Colon (tissue), 2 donors: Measurements from ENCODE around the gene BPHL.
"Not testable (repeated sequence)": the region's sequence is repeated elsewhere in the genome, so short reads cannot be mapped to it uniquely, and the experiment has no call there.

Source experiments
- FAIRE-seq: peaks from 2 replicates; lab custom pipeline; 2012; peaks lifted over from hg19 to GRCh38; lab: Jason Lieb, UNC
- donor health status: control.
- donor health status: control.

BPHL gene

DNA sequence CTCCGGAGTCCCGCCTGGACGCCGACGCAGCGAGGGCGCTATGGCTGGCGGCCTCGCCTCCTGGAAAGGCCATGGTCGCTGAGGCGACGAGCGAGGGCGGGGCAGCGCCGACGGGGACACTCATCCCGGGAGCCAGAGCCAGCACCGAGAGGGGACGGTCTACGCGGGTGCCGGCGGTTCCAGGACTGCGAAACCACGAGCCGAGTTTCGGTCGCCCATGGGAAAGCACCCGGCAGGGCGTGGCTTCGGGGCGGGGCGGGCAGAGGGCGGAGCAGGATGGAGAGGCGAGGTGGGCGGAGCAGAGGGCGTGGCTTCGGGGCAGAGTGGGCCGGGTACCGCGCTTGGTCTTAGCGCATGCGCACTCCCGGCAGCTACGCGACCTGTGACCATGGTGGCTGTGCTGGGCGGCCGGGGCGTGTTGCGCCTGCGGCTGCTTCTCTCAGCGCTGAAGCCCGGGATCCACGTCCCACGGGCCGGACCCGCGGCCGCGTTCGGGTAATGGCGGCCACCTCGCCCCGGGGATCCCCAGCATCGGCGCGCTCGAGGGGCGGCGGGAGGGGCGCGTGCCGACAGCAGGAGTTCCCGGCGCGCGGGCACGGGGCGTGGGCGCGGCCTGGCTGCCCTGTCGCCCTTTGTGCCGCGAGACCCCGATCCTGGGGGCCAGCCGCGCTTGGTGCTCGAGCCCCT is at the start of gene BPHL:
Gene BPHL (plus strand): TSS at position 359 of the 687 bp plus-strand sequence. CDS start 30 bp downstream, at position 389.
- no peak for FAIRE-seq

DNA sequence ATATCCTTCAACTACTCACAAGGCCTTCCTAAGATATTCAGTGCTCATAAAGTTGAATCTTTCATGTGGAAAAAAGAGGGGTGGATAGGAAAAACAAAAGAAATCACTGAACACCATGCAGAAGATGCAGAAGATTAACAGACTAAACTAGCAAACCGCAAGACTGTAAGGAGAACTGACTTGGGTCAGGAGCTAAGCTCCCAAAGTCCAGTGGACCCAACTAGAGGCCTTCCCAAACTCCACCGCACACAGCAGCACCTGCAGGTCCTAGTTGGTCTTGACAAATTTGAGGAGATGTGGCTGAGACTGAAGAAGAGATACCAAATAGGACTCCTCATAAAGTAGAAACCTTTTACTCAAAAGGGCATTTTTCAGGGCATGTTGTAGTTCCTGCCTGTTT is 46.9 kb upstream of the BPHL start:
- FAIRE-seq: no peak

DNA sequence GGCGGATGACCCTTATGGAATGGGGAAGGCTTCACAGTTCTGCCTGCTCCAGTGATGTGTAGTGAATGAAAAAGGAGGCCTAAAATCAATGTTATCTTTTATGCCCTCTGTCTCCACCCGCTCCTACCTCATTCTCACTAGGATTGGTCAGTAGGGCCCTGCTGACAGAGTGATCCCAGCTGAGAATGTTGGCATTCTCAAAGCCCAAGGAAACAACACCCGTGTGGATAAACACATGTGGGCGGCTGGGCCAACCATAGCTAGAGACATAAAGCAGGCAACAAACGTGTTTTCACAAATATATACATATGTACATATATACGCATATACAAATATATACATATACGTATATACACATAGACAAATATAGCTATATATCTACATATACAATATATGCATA is 45.7 kb upstream of the BPHL start:
- FAIRE-seq: no peak

DNA sequence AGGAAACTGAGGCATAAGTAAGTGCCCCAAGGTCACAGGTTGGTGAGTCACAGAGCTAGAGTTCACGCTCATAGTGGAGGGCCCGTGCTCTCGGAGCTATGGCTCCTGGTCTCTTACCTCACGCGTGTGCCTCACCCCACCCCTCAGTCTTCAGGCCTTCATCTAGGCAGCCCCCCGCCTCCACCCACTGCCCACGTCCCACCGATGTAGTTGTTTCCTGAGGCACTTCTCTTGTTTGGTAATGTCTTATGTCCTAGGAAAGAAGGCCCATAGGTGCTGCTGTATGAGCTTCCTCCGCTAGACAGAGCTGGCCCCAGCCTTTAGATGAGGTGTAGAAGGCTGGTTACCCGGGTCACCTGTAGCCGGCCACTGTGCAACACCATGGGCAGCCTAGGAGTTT is 45.1 kb upstream of the BPHL start:
- FAIRE-seq: no peak

DNA sequence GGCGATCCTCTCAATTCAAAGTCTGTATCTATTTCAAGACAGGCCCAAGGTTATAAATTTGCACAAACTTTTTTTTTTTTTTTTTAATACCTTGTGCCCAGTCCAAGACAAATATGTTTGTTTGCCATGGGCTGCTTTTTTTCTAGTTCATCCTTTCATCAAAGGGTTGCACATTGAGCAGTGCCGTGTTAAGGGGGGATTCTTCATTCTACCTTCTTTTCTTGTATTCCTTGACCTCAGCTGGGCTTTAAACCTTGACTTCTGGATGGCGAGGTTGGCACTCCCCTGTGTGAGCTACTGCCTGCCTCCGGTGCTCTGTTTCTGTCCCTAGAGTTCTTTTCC is 42.8 kb upstream of the BPHL start:
- FAIRE-seq: no peak

DNA sequence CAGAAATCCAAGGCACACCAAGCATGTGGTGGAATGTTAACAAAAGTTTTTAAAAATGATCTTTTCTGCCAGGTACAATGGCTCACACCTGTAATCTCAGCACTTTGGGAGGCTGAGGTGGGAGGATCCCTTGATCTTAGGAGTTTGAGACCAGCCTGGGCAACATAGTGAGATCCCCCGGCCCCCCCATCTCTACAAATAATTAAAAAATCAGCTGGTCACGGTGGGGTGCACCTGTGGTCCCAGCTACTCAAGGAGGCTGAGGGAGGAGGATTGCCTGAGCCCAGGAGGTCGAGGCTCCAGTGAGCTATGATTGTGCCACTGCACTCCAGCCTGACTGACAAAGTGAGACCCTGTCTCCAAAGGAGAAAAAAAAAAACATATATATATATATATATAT is 42.2 kb upstream of the BPHL start:
- FAIRE-seq: no peak

DNA sequence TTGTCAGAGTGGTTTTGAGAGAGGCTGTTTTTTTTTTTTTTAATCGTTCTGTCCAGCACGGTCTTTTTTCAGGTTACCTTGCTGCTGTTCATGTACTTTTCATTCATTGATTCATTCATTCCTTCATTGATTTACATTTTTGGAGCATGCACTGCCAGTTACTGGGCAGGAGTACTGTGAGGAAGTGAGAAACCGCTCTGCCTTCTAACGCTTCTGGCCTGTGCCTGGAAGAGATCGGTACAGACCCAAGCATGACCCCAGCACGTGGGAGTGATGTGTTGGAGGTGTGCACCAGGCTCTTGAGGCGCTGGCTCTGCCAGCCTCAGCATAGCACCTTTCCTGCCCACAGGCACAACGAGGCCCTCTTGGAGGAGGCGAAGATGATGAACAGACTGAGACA is 41.1 kb upstream of the BPHL start:
- no peak for FAIRE-seq

DNA sequence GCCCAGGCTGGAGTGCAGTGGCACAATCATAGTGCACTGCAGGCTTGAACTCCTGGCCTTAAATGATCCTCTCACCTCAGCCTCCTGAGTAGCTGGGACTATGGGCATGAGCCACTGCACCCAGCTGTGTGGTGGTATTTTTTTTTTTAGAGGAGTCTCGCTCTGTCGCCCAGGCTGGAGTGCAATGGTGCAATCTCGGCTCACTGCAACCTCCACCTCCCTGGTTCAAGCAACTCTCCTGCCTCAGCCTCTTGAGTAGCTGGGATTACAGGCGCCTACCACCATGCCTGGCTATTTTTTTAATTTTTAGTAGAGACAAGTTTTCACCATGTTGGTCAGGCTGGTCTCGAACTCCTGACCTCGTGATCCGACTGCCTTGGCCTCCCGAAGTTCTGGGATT is 39.6 kb upstream of the BPHL start:
- not testable (repeated sequence) for FAIRE-seq

DNA sequence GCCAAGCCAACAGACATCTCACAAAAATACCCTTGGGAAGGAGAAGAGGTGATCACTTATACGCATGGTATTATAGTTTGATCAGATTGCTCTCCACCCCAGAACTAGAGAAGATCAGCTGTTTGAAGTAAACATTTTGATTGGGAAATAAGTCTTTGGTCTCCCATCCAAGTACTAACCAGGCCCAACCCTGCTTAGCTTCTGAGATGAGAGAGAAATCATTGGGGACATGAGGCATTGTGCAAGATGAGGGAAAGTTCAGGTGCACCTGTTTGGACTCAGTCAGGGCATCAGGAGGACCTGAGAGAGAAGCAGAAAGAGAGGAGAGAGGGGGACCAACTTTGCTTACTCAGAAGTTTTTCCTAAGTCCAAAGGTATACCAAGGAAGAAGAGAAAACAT is 38.8 kb upstream of the BPHL start:
- FAIRE-seq: no peak

DNA sequence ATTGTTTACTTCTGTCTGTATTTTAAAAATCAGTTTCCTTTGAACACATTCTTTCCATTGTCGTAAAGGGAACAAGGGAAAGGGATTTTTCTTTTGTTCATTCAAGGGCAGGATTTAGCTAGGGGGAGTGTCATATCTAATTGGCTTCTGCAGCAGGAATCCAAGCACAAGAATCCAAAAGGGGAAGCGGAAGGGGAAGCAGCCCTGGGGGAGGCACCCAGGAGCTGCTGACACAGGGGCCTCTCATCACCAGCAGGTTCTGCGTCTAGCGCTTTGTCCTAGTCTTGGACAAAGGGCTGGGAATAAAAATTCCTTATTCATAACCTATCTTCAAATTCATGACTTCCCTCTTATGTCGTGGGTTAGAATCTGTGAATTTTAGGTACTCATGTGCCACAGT is 36.6 kb upstream of the BPHL start:
- FAIRE-seq: no peak

DNA sequence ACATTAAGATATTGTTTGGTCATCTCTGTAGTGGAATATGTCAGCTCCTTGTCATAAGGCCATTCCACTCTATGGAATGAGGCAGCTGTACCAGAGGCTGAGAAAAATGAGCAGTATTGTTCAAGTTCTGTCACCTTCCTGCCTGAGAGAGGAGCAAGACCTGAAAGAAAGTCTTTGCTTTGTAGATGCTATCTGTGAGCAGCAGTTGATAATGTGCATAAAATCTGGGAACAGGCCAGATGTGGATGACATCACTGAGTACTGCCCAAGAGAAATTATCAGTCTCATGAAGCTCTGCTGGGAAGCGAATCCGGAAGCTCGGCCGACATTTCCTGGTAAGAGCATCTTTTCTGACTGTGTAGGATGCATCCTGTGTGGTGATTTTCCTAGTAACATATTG is 33.4 kb upstream of the BPHL start:
- no peak for FAIRE-seq

DNA sequence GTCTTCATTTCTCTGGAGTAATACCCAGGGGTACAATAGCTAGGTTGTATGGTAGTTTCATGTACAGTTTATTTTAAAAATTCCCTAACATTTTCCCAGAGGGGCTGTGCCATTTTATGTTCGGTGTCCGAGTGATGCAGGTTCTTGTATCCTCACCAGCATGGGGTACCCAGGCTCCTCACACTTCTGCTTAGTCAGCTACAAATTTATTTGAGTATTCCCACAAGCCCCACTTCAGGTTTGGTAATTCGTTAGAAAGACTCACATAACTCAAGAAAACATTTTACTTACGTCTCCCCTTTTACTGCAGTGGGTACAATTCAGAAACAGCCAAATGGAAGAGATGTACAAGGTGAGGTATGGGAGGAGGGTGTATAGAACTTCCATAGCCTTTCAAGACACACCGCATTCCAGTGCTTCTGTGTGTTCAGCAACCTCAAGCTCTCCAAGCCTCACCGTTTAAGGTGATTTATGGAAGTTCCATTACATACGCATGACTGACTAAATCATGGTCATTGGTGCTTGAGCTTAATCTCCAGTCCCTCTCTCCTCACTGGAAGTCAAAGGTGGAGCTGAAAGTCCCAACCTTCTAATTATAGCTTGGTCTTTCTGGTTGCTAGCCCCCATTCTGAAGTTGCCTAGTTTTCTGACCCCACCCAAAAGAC is 32.1 kb upstream of the BPHL start:
- no peak for FAIRE-seq

DNA sequence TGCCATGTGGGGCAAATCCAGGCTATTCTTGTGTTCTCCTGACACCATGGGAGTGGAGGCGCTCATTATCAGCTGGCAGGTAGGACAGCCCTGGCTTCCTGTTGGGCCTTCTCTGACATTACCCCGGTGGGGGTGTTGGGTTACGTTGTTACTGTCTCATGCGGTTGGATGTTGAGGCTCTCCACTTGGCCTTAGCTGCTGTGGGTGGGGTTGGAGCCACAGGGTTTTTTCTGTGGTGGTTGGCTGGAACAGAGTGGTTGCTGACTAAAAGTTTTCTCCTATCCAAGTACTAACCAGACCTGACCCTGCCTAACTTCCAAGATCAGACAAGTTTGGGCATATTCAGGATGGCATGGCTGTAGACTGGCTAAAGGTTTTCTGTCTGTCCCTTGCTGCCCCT is 30.1 kb upstream of the BPHL start:
- FAIRE-seq: no peak

DNA sequence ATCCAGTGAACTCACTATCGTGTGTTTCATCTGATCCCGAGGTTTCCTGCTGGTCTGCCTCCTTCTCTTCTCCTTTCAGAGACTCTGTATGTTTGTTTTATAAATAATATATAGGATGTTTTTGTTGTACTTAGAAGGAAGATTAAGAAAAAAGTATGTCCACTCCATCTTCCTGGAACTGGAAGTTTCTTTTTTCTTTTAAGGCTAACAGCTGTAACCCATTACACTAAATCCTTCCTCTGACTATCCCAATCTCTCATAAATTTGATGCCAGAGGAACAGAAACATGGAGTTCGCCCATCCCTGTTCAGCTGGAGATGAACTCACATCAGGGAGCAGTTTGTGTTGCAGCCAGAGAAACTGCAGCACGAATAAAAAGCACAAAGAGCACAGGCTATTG is 29.5 kb upstream of the BPHL start:
- FAIRE-seq: no peak

DNA sequence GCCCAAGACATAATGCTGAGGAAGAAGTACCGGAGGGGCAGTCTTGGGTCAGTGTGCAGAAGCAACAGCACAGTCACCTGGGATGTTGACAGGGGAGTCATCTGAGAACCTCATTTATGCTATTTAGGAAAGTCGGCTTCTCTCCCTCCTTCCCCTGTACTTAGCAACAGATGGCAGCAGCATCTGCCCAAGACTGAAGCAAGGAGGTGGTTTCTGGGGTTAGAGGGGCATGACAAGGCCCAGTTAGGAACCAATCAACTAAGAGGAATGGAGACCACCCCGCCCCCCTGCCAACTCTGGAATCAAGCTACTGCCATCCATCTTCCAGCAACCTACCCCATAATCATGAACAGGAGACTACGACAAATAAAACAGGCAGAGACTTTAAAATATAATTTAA is 28.5 kb upstream of the BPHL start:
- no peak for FAIRE-seq

DNA sequence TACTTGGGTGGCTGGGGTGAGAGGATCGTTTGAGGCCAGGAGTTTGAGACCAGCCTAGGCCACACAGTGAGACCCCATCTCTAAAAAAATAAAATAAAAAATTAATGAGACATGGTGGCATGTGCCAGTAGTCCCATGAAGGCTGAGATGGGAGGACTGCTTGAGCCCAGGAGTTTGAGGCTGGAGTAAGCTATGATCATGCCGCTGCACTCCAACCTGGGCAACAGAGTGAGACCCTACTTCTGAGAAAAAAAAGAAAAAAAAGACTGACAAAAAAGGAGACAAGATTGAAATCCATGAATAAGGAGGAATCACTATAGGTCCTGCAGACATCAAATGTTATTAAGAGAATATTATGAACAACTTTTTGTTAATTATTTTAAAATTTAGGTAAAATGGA is 23.7 kb upstream of the BPHL start:
- no peak for FAIRE-seq

DNA sequence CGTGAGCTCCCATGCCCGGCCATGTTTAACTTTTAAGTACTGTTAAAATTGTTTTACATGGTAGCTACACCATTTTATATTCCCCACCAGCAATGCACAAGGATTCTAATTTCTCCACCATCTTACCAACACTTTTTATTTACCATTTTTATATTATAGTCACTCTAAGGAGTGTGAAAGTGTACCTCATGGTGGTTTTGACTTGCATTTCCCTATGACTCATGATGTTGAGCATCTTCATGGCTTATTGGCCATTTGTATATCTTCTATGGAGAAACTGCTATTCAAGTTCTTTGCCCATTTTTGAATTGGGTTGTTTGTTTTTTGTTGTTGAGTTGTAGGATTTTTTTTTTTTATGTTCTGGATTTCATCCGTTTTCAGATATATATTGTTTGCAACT is 15.6 kb upstream of the BPHL start:
- FAIRE-seq: no peak

DNA sequence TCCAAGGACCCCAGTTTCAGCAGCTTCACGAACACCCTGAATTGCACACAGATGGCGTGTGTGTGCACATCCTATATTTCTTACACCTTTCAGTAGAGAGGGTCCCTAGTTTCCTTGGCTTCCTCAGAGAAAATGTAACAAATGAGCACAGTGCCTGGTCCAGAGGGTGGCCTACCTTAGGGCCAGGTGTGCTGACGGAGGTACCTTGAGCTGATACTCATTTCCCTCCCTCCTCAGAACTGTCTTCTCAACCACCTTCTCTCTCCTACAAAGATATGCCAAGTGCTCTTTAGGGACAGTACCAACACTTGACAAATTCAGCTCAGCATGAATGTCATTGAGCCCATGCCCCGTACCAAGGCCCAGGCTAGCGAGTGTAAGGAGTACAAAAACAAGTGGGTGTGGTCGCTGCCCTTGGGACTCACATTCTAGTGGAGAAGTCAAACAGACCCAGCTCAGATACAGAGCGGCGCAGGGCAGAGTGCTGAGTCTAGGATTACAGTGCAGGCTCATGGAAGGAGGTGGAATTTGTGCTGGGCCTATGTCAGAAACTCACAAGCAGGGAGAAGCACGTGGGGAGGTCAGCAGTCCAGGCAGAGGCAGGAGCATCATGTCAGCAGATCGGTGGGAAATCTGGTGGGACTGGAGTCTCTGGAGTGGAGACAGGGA is 9.6 kb upstream of the BPHL start:
- no peak for FAIRE-seq

DNA sequence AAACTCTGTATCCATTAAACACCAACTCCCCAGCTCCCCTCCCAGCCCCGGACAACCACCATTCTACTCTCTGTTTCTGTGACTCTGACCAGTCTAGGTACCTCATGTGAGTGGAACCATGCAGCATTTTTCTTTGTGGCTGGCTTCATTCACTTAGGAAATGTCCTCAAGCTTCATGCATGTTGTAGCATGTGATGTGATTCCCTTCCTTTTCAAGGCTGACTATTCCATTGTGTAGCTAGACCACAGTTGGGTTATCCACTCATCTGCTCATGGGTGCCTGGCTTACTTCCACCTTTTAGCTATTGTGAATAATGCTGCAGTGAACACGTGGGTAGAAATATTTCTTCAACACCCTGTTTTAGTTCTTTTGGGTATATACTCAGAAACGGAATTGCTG is 8.8 kb upstream of the BPHL start:
- no peak for FAIRE-seq

DNA sequence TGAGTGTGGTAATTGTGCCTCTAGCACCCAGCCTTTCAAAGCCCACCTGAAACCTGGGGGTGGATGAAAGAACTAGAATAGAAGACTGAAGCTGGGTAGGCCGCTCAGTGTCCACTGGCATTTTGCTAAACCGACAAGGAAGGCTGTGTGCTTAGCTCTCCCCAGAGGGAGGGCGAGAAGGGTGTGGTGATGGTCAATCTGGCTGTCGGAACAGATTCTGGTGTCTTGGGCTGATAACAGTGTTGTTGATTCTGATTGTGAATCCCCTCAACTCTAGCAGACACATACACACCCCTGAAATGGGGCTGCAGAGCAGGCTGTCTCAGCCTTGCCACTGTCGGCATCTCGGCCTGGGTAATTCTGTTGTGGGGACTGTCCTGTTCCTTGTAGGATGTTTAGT is 4.1 kb upstream of the BPHL start:
- FAIRE-seq: no peak

DNA sequence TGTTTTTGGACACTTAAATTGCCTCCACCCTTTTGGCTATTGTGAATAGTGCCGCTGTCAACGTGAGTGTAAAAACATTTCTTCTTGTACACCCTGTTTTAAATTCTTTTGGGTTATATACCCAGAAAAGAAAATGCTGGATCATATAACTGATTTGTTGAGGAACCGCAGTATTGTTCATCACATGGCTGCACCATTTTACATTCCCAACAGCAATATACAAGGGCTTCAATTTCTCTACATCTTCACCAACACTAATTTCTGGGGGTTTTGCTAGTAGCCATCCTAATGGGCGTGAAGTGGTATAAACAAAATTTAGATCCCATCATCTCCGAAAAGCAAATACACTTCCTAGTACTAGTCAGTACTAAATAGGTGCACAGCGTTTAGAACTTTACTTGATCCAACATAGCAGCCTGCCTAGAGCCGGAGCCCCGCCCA is 579 bp upstream of the BPHL start:
- no peak for FAIRE-seq

DNA sequence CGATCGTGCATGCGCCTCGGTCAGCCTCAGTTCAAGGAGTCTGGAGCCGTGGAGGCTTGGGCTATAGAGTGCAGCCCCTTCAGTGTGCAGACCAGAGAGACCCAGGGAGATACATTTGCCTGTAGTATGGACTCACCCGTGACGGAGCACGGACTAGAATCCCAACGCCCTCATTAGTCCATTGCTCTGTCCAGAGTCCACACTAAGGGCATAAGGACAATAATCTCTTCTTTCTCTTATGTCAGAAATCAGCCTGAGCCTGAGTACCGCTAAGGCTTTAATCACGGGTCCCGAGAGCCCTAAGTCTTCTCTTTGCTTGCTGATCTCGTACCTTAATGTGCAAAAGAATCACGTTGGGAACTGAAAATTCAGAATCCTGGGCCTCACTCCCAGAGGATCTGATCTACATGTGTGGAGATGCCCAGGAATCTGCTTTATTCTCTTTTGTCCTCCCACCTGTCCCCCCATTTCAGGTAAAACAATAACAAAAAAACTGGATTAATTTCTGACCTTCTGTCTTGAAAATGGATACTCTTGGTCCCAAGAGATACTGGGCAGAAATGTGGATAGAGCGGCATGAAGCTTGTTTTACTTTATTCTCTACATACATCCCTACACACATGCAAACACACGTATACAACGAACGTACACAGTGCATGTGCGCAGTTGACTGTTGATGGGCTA is 671 bp downstream of the BPHL start:
- FAIRE-seq: no peak

DNA sequence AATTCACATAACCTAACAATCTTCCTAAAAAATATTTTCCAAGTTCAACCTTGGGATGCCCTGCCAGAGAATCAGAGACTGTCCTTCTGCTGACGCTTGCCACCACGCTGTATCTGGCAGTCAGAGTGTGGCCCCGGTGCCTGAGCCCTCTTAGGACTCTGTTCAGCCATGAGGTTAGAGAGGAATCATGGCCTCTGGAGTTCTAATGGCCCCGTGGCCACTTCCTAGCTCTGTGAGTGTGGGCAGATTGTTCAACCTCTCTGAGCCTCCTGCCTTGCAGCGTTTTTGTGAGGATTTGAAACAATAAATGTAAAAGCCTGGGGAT is 2.2 kb downstream of the BPHL start:
- FAIRE-seq: no peak

DNA sequence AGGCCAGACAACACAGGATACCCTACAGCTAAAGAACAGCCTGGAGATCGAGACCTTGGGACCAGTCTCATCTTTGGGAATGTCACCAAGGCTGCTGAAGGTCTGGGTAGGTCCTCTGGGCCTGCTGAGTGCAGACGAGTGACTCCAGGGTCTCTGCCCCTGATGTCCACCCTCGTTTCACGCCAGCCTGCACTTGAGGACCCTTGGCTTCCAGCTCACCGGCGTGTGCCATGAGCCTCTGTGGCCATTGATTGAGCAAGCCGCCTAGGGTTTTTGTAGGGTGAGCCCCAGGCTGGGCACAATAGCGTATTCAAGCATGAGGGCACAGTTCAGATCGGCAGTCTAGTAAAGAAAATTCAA is 4.3 kb downstream of the BPHL start:
- FAIRE-seq: no peak
